Chondrocyte (in vitro differentiated cells): ENCODE measurements around the gene CHD9NB. TPM values are rescaled to one million over a fixed set of nuclear protein-coding genes. Genes with fewer than 3 reads are reported as not detected.

Experiments
- DNase-seq: peaks from one replicate; pipeline ENCODE4 v3.0.0; 2021; ENCODE audit warnings: mixed read lengths, low spot score
- H3K27ac Mint-ChIP-seq: one replicate; pipeline ENCODE4 v1.8.0; 2021; ENCODE audit warnings: mild to moderate bottlenecking, moderate library complexity, mixed read lengths; ENCODE audit not compliant: unreplicated experiment
- H3K27me3 Mint-ChIP-seq: 2 replicates; pipeline ENCODE4 v1.8.0; 2021; ENCODE audit warnings: low read depth, mixed read lengths
- H3K36me3 Mint-ChIP-seq: 2 replicates; pipeline ENCODE4 v1.8.0; 2021; ENCODE audit warnings: low read depth, mixed read lengths
- H3K4me1 Mint-ChIP-seq: 2 replicates; pipeline ENCODE4 v1.8.0; 2021; ENCODE audit warnings: low read depth, mild to moderate bottlenecking, mixed read lengths
- H3K4me3 Mint-ChIP-seq: one replicate; pipeline ENCODE4 v1.8.0; 2021; ENCODE audit warnings: mild to moderate bottlenecking, moderate library complexity, mixed read lengths; ENCODE audit not compliant: unreplicated experiment
- H3K9me3 Mint-ChIP-seq: 2 replicates; pipeline ENCODE4 v1.8.0; 2021; ENCODE audit warnings: low read depth, mixed read lengths
- CTCF ChIP-seq: fragments of 200-600 bp; sonication (generic); IDR thresholded peaks from 2 replicates; pipeline ENCODE4 v1.5.0; 2021; ENCODE audit warnings: antibody characterized with exemption, mild to moderate bottlenecking, moderate library complexity
- total RNA-seq: library from RNA; stranded (reverse); gene quantifications from 3 replicates; pipeline ENCODE4 v1.2.1, GENCODE V29; 2021

CHD9NB gene
- total RNA-seq, 1 donor from 2014 or later = 0.85 TPM

- Mint-ChIP-seq H3K4me3 (no peak overlapping the region), H3K27me3 (no peaks in the 10 kb centered on the region), H3K27ac (peak overlapping the region; percentile 49), H3K36me3 (no peaks in the 10 kb centered on the region), H3K4me1 (peaks cover 97% of the 10 kb centered on the region), H3K9me3 (no peaks in the 10 kb centered on the region)
- TF ChIP-seq CTCF = no peak
- DNase-seq = no peak
Observed at GRCh38 chr16:53082509-53082908, 29.8 kb upstream of the CHD9NB start.

- DNase-seq = no peak
- H3K36me3 Mint-ChIP-seq = no peaks in the 10 kb centered on the region
- H3K4me1 Mint-ChIP-seq = peaks cover 90% of the 10 kb centered on the region
- H3K4me3 Mint-ChIP-seq = no peak overlapping the region
- peak overlapping the region; percentile 74 for H3K27ac Mint-ChIP-seq
- no peaks in the 10 kb centered on the region for H3K27me3 Mint-ChIP-seq
- TF ChIP-seq CTCF = no peak
- H3K9me3 Mint-ChIP-seq = no peaks in the 10 kb centered on the region
Observed at GRCh38 chr16:53081686-53082407, 29.1 kb upstream of the CHD9NB start.

- H3K4me3 Mint-ChIP-seq = no peak overlapping the region
- no peak for DNase-seq
- H3K4me1 Mint-ChIP-seq = peaks cover 82% of the 10 kb centered on the region
- H3K27ac Mint-ChIP-seq = peak overlapping the region; percentile 93
- no peaks in the 10 kb centered on the region for H3K36me3 Mint-ChIP-seq
- no peaks in the 10 kb centered on the region for H3K27me3 Mint-ChIP-seq
- no peak for TF ChIP-seq CTCF
- H3K9me3 Mint-ChIP-seq = no peaks in the 10 kb centered on the region
Observed at GRCh38 chr16:53081032-53081424, 28.3 kb upstream of the CHD9NB start.

- Mint-ChIP-seq H3K36me3 (peaks cover 1% of the 10 kb centered on the region), H3K9me3 (no peaks in the 10 kb centered on the region), H3K4me1 (peaks cover 77% of the 10 kb centered on the region), H3K27me3 (no peaks in the 10 kb centered on the region), H3K4me3 (peak overlapping the region; percentile 44), H3K27ac (peak overlapping the region; percentile 93)
- DNase-seq = no peak
- peak; percentile 7 for TF ChIP-seq CTCF
Observed at GRCh38 chr16:53080345-53081031, 27.8 kb upstream of the CHD9NB start.

- no peak for TF ChIP-seq CTCF
- no peak for DNase-seq
- Mint-ChIP-seq H3K9me3 (no peaks in the 10 kb centered on the region), H3K27ac (peak overlapping the region; percentile 93), H3K4me1 (peaks cover 62% of the 10 kb centered on the region), H3K27me3 (no peaks in the 10 kb centered on the region), H3K36me3 (peaks cover 1% of the 10 kb centered on the region), H3K4me3 (no peak overlapping the region)
Observed at GRCh38 chr16:53078765-53079485, 26.2 kb upstream of the CHD9NB start.
